HL-60 (cell line): Measurements from ENCODE around the gene KRTAP3-3.

Experiments used
- DNase-seq, 2 experiments: peaks; one replicate each; pipeline ENCODE4 v3.0.0-alpha.2; 2010 to 2020; ENCODE audit warnings: low read depth in 1 of 2, low spot score in 1 of 2
- H3K27ac ChIP-seq: fragments of 250-450 bp; sonication (Bioruptor Pico); replicated peaks from 2 replicates; pipeline ENCODE4 v1.5.1; 2020; ENCODE audit warnings: mild to moderate bottlenecking, moderate library complexity
- H3K27me3 ChIP-seq: fragments of 250-450 bp; sonication (Bioruptor Pico); 2 replicates; pipeline ENCODE4 v1.5.1; 2021; ENCODE audit warnings: mild to moderate bottlenecking, moderate library complexity; ENCODE audit not compliant: insufficient read depth, poor library complexity, severe bottlenecking
- H3K4me3 ChIP-seq: replicated peaks from 2 replicates; pipeline ENCODE4 v1.5.1; 2011; ENCODE audit warnings: mild to moderate bottlenecking, control low read depth, low read length; ENCODE audit not compliant: insufficient read depth
- CTCF ChIP-seq: IDR thresholded peaks from one replicate; pipeline ENCODE4 v1.5.1; 2011; ENCODE audit warnings: low read length, control low read depth, inconsistent platforms; ENCODE audit not compliant: insufficient read depth
- GABPA ChIP-seq: IDR thresholded peaks from 2 replicates; pipeline ENCODE4 v1.6.1; 2012; ENCODE audit warnings: low read depth
- POLR2AphosphoS5 ChIP-seq: IDR thresholded peaks from 2 replicates; pipeline ENCODE4 v1.6.1; 2012; ENCODE audit warnings: low read depth
- SPI1 ChIP-seq: IDR thresholded peaks from 2 replicates; pipeline ENCODE4 v1.6.1; 2012; ENCODE audit warnings: low read depth, mild to moderate bottlenecking, borderline replicate concordance
- TF ChIP-seq, protein P1 (sequence below): IDR thresholded peaks from 2 replicates; pipeline ENCODE4 v1.6.1; 2012; ENCODE audit warnings: low read depth; ENCODE audit not compliant: insufficient replicate concordance

The KRTAP3-3 gene

DNA sequence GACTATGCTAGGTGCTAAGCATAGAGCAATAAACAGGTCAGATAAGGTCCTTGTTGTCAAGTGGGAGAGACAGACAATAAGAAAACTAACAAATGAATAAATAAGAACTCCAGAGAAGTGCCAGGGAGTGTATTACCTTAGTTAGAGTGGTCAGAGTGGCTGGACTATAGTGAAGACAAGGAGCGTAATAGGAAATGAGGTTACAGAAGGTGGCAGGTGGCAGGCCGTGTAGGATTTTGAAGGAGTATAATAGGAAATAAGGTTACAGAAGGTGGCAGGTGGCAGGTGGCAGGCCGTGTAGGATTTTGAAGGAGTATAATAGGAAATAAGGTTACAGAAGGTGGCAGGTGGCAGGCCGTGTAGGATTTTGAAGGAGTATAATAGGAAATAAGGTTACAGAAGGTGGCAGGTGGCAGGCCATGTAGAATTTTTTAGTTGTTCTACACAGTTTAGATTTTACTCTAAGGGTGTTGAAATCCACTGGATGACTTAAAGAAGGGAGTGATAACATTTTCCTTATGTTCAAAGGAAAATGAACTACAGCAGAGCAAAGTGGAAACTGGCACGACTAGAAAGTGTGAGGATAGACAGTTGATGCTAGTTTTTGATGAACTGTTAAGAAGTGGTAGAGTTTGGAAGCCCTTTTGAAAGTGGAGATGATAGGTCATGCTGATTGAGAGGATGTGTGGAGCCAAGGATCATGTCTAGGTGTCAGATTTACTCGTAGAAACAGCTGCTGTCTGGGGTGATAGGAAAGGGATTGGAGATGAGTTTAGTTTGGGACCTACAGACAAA, 18.6 kb upstream of the KRTAP3-3 start:
- Histone ChIP-seq H3K27ac (no peak overlapping the region), H3K4me3 (no peak overlapping the region), H3K27me3 (peaks cover 2% of the 10 kb centered on the region)
- DNase-seq: no peak
- TF ChIP-seq POLR2AphosphoS5 (no peak), GABPA (no peak), CTCF (no peak), SPI1 (no peak)
- TF ChIP-seq, protein P1, sequence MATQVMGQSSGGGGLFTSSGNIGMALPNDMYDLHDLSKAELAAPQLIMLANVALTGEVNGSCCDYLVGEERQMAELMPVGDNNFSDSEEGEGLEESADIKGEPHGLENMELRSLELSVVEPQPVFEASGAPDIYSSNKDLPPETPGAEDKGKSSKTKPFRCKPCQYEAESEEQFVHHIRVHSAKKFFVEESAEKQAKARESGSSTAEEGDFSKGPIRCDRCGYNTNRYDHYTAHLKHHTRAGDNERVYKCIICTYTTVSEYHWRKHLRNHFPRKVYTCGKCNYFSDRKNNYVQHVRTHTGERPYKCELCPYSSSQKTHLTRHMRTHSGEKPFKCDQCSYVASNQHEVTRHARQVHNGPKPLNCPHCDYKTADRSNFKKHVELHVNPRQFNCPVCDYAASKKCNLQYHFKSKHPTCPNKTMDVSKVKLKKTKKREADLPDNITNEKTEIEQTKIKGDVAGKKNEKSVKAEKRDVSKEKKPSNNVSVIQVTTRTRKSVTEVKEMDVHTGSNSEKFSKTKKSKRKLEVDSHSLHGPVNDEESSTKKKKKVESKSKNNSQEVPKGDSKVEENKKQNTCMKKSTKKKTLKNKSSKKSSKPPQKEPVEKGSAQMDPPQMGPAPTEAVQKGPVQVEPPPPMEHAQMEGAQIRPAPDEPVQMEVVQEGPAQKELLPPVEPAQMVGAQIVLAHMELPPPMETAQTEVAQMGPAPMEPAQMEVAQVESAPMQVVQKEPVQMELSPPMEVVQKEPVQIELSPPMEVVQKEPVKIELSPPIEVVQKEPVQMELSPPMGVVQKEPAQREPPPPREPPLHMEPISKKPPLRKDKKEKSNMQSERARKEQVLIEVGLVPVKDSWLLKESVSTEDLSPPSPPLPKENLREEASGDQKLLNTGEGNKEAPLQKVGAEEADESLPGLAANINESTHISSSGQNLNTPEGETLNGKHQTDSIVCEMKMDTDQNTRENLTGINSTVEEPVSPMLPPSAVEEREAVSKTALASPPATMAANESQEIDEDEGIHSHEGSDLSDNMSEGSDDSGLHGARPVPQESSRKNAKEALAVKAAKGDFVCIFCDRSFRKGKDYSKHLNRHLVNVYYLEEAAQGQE: no peak

- H3K27ac ChIP-seq: no peak overlapping the region
- peaks cover 2% of the 10 kb centered on the region for H3K27me3 ChIP-seq
- no peak for TF ChIP-seq SPI1
- no peak for TF ChIP-seq POLR2AphosphoS5
- TF ChIP-seq, protein P1: no peak
- TF ChIP-seq CTCF: no peak
- TF ChIP-seq GABPA: no peak
- no peak overlapping the region for H3K4me3 ChIP-seq
- no peak for DNase-seq
These were observed 16.5 kb upstream of the KRTAP3-3 start for GRCh38 chr17:41010441-41010840.

DNA sequence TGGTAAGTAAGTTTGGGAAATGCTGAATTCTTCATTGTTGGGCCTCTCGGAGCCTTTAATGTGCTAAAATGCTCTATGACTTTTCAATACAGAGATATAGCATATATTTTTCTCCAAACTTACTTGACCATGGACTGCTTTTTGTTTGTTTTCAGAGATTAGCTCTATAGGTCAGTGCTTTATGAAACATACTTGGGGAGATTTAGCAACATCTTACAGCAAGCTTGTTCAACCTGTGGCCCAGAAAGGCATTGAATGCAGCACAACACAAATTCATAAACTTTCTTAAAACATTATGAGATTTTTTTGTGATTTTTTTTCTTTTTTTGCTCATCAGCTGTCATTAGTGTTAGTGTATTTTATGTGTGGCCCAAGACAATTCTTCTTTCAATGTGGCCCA, 16.0 kb upstream of the KRTAP3-3 start:
- Histone ChIP-seq H3K27ac (no peak overlapping the region), H3K4me3 (no peak overlapping the region), H3K27me3 (peaks cover 2% of the 10 kb centered on the region)
- TF ChIP-seq, protein P1: no peak
- TF ChIP-seq POLR2AphosphoS5 (no peak), CTCF (no peak)
- no peak for DNase-seq
